MM.1S (cell line): ENCODE results near the gene EFNB1.

Experiments
- EZH2 ChIP-seq: fragments of 300-600 bp; sonication (generic); optimal IDR thresholded peaks from 2 replicates; pipeline ENCODE3; 2017; ENCODE audit warnings: low read depth, mild to moderate bottlenecking, antibody characterized with exemption, low read length, mixed read lengths
- EZH2phosphoT487 ChIP-seq: fragments of 300-600 bp; sonication (generic); IDR thresholded peaks from 2 replicates; pipeline ENCODE4 v1.6.1; 2018; ENCODE audit warnings: antibody characterized with exemption, low read length
- TF ChIP-seq, protein P1 (sequence below): fragments of 300-600 bp; sonication (generic); IDR thresholded peaks from 2 replicates; pipeline ENCODE4 v1.5.1; 2016; ENCODE audit warnings: antibody characterized with exemption, low read length, mixed read lengths

- TF ChIP-seq, protein P1, sequence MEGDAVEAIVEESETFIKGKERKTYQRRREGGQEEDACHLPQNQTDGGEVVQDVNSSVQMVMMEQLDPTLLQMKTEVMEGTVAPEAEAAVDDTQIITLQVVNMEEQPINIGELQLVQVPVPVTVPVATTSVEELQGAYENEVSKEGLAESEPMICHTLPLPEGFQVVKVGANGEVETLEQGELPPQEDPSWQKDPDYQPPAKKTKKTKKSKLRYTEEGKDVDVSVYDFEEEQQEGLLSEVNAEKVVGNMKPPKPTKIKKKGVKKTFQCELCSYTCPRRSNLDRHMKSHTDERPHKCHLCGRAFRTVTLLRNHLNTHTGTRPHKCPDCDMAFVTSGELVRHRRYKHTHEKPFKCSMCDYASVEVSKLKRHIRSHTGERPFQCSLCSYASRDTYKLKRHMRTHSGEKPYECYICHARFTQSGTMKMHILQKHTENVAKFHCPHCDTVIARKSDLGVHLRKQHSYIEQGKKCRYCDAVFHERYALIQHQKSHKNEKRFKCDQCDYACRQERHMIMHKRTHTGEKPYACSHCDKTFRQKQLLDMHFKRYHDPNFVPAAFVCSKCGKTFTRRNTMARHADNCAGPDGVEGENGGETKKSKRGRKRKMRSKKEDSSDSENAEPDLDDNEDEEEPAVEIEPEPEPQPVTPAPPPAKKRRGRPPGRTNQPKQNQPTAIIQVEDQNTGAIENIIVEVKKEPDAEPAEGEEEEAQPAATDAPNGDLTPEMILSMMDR = no peak
- no peak for TF ChIP-seq EZH2
- no peak for TF ChIP-seq EZH2phosphoT487
These were observed 37.1 kb downstream of the EFNB1 start for GRCh38 chrX:68865926-68866325.
